GM23248 (cell line): ENCODE data around the gene PDE4B.

Experiments
- EZH2 ChIP-seq: fragments of 200-600 bp; sonication (generic); IDR thresholded peaks from 2 replicates; pipeline ENCODE4 v1.6.1; 2018; ENCODE audit warnings: antibody characterized with exemption, mild to moderate bottlenecking; ENCODE audit not compliant: insufficient read depth, poor library complexity, severe bottlenecking
- EZH2phosphoT487 ChIP-seq: fragments of 200-600 bp; sonication (generic); IDR thresholded peaks from 2 replicates; pipeline ENCODE4 v1.6.1; 2018; ENCODE audit warnings: antibody characterized with exemption, moderate library complexity, mild to moderate bottlenecking, low read depth; ENCODE audit not compliant: insufficient read depth

- TF ChIP-seq EZH2 (no peak), EZH2phosphoT487 (no peak)
These were observed 146.5 kb downstream of the PDE4B start for GRCh38 chr1:65939191-65939590.
